Heart right ventricle (tissue), 16 donors: ENCODE measurements around the gene CLEC2A. TPM values are rescaled to one million over a fixed set of nuclear protein-coding genes. Genes with fewer than 3 reads are reported as not detected.

Source experiments
- ATAC-seq, 8 donors: fragments of 200-7000 bp; cut with Tn5 transposase; one replicate each; pipeline ENCODE4 v1.9.1; 2020; ENCODE audit warnings: mild to moderate bottlenecking in 8 of 8, moderate library complexity in 8 of 8, moderate number of reproducible peaks in 1 of 8
- DNase-seq, 2 donors: peaks; one replicate each; pipeline ENCODE4 v3.0.0-alpha.2; 2020
- H3K27ac ChIP-seq, 10 donors: fragments of 200-600 bp; sonication (generic) in 2 of 10; one replicate each; pipeline versions ENCODE4 v1.5.0 to v1.8.0; 2020 to 2022; ENCODE audit warnings: mild to moderate bottlenecking in 3 of 10
- H3K27me3 ChIP-seq, 7 donors: fragments of 200-600 bp; one replicate each; pipeline ENCODE4 v1.8.0; 2021 to 2022; ENCODE audit warnings: mild to moderate bottlenecking in 2 of 7
- H3K36me3 ChIP-seq, 9 donors: fragments of 200-600 bp; sonication (generic) in 1 of 9; one replicate each; pipeline versions ENCODE4 v1.5.0 to v1.8.0; 2020 to 2022; ENCODE audit warnings: mild to moderate bottlenecking in 2 of 9
- H3K4me1 ChIP-seq, 9 donors: fragments of 200-600 bp; sonication (generic) in 1 of 9; one replicate each; pipeline versions ENCODE4 v1.5.0 to v1.8.0; 2020 to 2022; ENCODE audit warnings: mild to moderate bottlenecking in 4 of 9
- H3K4me3 ChIP-seq, 10 donors: fragments of 200-600 bp; sonication (generic) in 2 of 10; one replicate each; pipeline versions ENCODE4 v1.5.0 to v1.8.0; 2020 to 2022; ENCODE audit warnings: mild to moderate bottlenecking in 7 of 10, moderate library complexity in 2 of 10
- H3K9me3 ChIP-seq, 11 donors: fragments of 200-600 bp in 10 of 11; sonication (generic) in 2 of 11; one replicate each; pipeline versions ENCODE4 v1.5.0 to v1.8.0; 2013 to 2022; ENCODE audit warnings: mild to moderate bottlenecking in 2 of 11, control low read depth in 1 of 11, moderate library complexity in 1 of 11
- WGBS, 2 donors: extraction: QIAGEN DNeasy Blood & Tissue Kit; methylation state at CpG; one replicate each; pipeline ENCODE4 v1.1.7; 2013; ENCODE audit warnings: inconsistent platforms in 1 of 2; 5-methylcytosine and 5-hydroxymethylcytosine counted together
- intact Hi-C, 10 donors: fragments of 100-400 bp; cut with DNase I; formaldehyde crosslinking; loops; one replicate each; pipeline versions ENCODE4 v1.11.1 to v1.14.2; 2022
- polyA plus RNA-seq, 2 donors: library from polyadenylated mRNA; stranded (reverse); fragments of 200-250 nt; gene quantifications; one replicate each; pipeline ENCODE4 v1.2.3, GENCODE V29; 2013
- total RNA-seq, 10 donors: library from RNA; stranded (reverse); fragmentation: NEBNext Ultra II Directional in 3 of 10; extraction: Animal tissue kit (Norgen Biotek cat#: 25700) in 3 of 10; gene quantifications; one replicate each; pipeline versions ENCODE4 v1.2.1 to v1.2.4, GENCODE V29; 2021 to 2023
- TF ChIP-seq, protein P1 (sequence below), 9 donors: fragments of 200-600 bp; sonication (generic) in 2 of 9; IDR thresholded peaks; one replicate each; pipeline versions ENCODE4 v1.5.0 to v1.8.0; 2021 to 2022; ENCODE audit warnings: antibody characterized with exemption in 9 of 9, mild to moderate bottlenecking in 5 of 9, moderate library complexity in 1 of 9
- donor health status: Arrhythmogenic right ventricular cardiomyopathy.
- donor health status: ischemic (EF 13 %, LVEDD 7.1; RV severe dilation, severe dysfunction).
- donor health status: healthy with polysubstance abuse.
- donor health status: DM: no; HTN: yes; CAD: no.
- donor health status: DM: no; HTN: no; CAD: no.
- donor health status: ischemic (EF 25% LVEDD 6.9; RV normal size, moderate dysfunction).
- donor health status: ischemic (EF 25% LVEDD 5.7; RV mildly dilated, moderate dysfunction).
- donor health status: healthy.
- donor health status: DM: yes; HTN: yes; CAD: no.
- donor health status: Ischemic cardiomyopathy.
- donor health status: ischemic (EF 35%, LVEDD 5.7; RV mildly dilated, moderate dysfunction).
- donor health status: nonischemic (EF 11% LVEDD 7.7; RV severe dilation, severe dysfunction).
- donor health status: DM: yes; HTN: yes; CAD: no.
- donor health status: PGD.
- donor health status: ischemic (EF 29% LVEDD 5.4; RV normal size, mild dysfunction).
- donor health status: nonischemic (EF 23%, LVEDD 6.1; RV moderate dilation, normal function).

The CLEC2A gene
- total and polyA plus RNA-seq, 12 donors: not detected

DNA sequence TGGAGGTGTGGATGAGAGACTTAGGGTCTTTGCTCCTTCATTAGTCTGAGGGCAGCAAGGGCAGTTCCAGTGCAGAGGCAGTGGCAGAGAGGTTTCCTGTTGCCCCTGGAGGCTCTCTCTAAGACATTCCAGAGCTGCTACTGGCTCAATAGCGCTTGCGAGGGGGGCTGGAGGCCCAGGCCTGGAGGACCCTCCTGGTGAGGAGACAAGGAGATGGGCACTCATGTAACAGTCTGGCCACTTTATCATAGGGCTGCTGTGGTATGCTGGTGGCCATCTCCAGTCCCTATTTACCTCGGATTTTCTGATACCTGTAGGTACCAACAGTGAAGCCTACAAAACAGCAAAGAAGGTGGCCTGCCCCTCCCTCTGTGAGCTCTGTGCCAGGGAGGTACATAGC is 12.7 kb downstream of the CLEC2A start:
- Histone ChIP-seq H3K27me3 (peaks cover 0 to 3% (median 0%) of the 10 kb centered on the region in 7 donors), H3K36me3 (no peaks in the 10 kb centered on the region), H3K4me3 (no peak overlapping the region), H3K4me1 (no peaks in the 10 kb centered on the region), H3K27ac (no peak overlapping the region), H3K9me3 (peaks cover 0 to 9% (median 0%) of the 10 kb centered on the region in 11 donors)
- WGBS, 2 donors: 89 to 90% methylated on average over 3 of the region's 3 CpGs
- TF ChIP-seq, protein P1, sequence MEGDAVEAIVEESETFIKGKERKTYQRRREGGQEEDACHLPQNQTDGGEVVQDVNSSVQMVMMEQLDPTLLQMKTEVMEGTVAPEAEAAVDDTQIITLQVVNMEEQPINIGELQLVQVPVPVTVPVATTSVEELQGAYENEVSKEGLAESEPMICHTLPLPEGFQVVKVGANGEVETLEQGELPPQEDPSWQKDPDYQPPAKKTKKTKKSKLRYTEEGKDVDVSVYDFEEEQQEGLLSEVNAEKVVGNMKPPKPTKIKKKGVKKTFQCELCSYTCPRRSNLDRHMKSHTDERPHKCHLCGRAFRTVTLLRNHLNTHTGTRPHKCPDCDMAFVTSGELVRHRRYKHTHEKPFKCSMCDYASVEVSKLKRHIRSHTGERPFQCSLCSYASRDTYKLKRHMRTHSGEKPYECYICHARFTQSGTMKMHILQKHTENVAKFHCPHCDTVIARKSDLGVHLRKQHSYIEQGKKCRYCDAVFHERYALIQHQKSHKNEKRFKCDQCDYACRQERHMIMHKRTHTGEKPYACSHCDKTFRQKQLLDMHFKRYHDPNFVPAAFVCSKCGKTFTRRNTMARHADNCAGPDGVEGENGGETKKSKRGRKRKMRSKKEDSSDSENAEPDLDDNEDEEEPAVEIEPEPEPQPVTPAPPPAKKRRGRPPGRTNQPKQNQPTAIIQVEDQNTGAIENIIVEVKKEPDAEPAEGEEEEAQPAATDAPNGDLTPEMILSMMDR (IDR thresholded peaks at IDR 0.05): no peak
- intact Hi-C loops: loop anchor here in 1 of 10 donors (5.0 kb wide), 1 partner anchor 102 kb away; no protein-coding TSS in a partner anchor
- DNase-seq (no peak), ATAC-seq (no peak)

DNA sequence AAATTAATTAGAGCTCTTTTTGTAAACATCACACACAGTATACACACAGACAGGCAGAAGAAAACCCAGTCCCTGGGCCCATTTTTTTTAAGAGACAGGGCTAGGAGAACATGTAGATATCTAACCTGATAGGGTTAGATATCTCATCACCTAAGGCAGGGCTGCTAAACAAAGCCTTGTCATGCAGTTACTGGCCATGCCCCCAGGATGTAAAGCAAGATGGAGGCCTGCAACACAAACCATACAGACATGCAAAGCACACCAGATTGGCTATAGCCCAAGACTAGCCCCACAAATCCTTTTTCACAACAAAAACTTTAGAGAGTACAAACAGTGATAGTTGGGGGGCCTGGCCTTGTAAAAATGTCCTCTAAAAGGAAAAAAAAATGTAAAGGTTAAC is 20.5 kb downstream of the CLEC2A start:
- Histone ChIP-seq H3K4me1 (no peaks in the 10 kb centered on the region), H3K27ac (no peak overlapping the region), H3K36me3 (no peaks in the 10 kb centered on the region), H3K9me3 (peaks cover 0 to 32% (median 15%) of the 10 kb centered on the region in 11 donors), H3K4me3 (no peak overlapping the region), H3K27me3 (no peaks in the 10 kb centered on the region)
- TF ChIP-seq, protein P1 (IDR thresholded peaks at IDR 0.05): no peak
- ATAC-seq (no peak), DNase-seq (no peak)
- intact Hi-C loops: no loop called here

DNA sequence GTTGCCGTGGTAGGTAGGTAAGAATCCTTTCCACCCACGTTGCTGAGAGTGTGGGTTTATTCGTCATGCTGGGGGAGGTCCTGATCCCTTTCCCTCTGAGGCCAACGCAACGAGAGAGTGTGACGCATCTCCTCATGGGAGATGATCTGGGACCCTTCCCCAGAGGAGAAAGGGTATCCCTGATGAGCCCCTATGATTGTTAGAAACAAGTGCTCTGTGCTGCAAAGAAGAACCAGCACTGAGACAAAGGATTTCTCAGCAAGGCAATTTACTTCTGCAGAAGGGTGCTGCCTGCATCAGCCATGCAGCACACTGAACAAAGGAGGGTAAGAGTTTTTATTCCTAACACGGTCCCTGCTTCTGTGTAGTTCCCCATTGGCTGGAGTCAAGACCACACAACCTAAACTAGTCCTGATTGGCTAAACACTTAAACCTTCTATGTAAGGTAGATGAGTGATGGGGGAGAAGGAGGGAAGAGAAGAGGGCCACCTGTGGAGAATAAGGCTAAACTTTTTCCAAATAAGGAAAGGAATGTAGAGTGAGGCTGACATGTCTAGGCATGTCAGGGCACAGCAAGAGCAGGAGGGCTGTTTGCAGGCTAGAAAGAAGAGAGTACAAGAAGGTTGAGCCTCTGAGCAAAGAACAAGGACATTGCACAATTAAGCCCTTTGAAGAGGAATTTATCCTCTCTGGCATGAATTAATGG is 21.3 kb downstream of the CLEC2A start:
- TF ChIP-seq, protein P1 (IDR thresholded peaks at IDR 0.05): no peak
- Histone ChIP-seq H3K9me3 (peaks cover 0 to 32% (median 15%) of the 10 kb centered on the region in 11 donors), H3K27ac (no peak overlapping the region), H3K4me3 (no peak overlapping the region), H3K27me3 (no peaks in the 10 kb centered on the region), H3K4me1 (no peaks in the 10 kb centered on the region), H3K36me3 (no peaks in the 10 kb centered on the region)
- ATAC-seq (no peak), DNase-seq (no peak)
- 82 to 84% methylated on average over 7 of the region's 7 CpGs for WGBS, 2 donors
- intact Hi-C loops: no loop called here

DNA sequence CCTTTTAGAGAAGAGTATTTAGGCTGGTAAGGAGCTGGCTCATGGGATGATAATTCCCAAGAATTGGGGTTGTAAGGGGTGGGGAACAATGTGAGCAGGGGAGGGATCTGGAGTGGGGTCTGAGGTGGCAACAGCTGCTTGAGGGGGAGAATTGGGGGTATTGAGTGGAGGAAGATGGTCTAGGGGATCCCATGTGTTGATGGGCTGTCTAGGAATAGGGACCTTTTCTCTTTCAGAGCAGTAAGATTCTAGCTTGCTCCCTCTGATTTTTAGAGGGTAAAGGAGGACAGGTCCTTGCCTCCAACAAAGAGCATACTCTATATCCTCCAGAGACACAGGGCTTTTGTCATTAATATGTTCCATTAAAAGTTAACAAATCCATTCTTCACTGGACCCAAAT is 22.4 kb downstream of the CLEC2A start:
- ATAC-seq: no peak
- intact Hi-C loops: no loop called here
- Histone ChIP-seq H3K36me3 (no peaks in the 10 kb centered on the region), H3K9me3 (peaks cover 0 to 32% (median 15%) of the 10 kb centered on the region in 11 donors), H3K27me3 (no peaks in the 10 kb centered on the region), H3K4me3 (no peak overlapping the region), H3K4me1 (no peaks in the 10 kb centered on the region), H3K27ac (no peak overlapping the region)
- DNase-seq: no peak
- TF ChIP-seq, protein P1 (IDR thresholded peaks at IDR 0.05): no peak
